ENCODE results near the gene CAP1. TPM values are rescaled to one million over a fixed set of nuclear protein-coding genes. Genes with fewer than 3 reads are reported as not detected.
"Not testable (repeated sequence)": the region's sequence is repeated elsewhere in the genome, so short reads cannot be mapped to it uniquely, and the experiment has no call there.

The CAP1 gene
- total and polyA plus RNA-seq, 2 donors (not counting 3 experiments of a cell fraction or from before 2014, with no cell fraction given), result 191 to 427 TPM

- Histone ChIP-seq H4K20me1 (replicated peaks; ENCODE audit: control insufficient read depth, extremely low read depth, insufficient read depth, low read length) (no peaks in the 10 kb centered on the region), H3K4me1 (ENCODE audit: control insufficient read depth, extremely low read depth, insufficient read depth, low read length) (no peaks in the 10 kb centered on the region), H3K9me3 (replicated peaks; ENCODE audit: control insufficient read depth, insufficient read depth, low read length) (no peaks in the 10 kb centered on the region), H3K36me3 (ENCODE audit: control insufficient read depth in 2 of 2, extremely low read depth in 1 of 2, insufficient read depth in 2 of 2, low read length in 2 of 2) (no peaks in the 10 kb centered on the region), H3K4me2 (ENCODE audit: insufficient read depth, low read length) (no peak overlapping the region), H3K9ac (replicated peaks; ENCODE audit: extremely low read depth, insufficient read depth, low read length) (no peak overlapping the region), H2AFZ (ENCODE audit: low read depth, low read length) (no peak overlapping the region), H3K4me3 (replicated peaks in 1 of 3; ENCODE audit: insufficient read depth in 1 of 3, low read depth in 1 of 3, low read length in 3 of 3) (no peak overlapping the region), H3K9me1 (replicated peaks; ENCODE audit: control insufficient read depth, extremely low read depth, insufficient read depth, low read length) (no peaks in the 10 kb centered on the region), H3K79me2 (ENCODE audit: control insufficient read depth, insufficient read depth, low read length) (no peaks in the 10 kb centered on the region), H3K27me3 (ENCODE audit: control insufficient read depth in 2 of 2, insufficient read depth in 2 of 2, low read length in 2 of 2) (no peaks in the 10 kb centered on the region), H3K27ac (ENCODE audit: insufficient read depth, low read depth, low read length) (no peak overlapping the region)
- no TSS peak for BruUV-seq (replicated peaks)
- intact Hi-C loops (cut with micrococcal nuclease) (no loop called here), dilution Hi-C loops (cut with MboI; ENCODE audit: extremely low pct_ligation_motif_present, low sequenced_read_pairs) (no loop called here)
- ChIA-PET CTCF (interaction anchor here (2.1 kb wide), 1 partner anchor 28 kb away, joined by 9 read pairs; no protein-coding TSS in a partner anchor), POLR2A (no interaction called here)
- TF ChIP-seq POLR2AphosphoS5 (IDR thresholded peaks at IDR 0.05; ENCODE audit: insufficient read depth, low read depth, low read length), result no peak
- TF ChIP-seq FOS (IDR thresholded peaks at IDR 0.05; ENCODE audit: borderline replicate concordance, insufficient read depth, low read length), result no peak
- TF ChIP-seq, protein P1, sequence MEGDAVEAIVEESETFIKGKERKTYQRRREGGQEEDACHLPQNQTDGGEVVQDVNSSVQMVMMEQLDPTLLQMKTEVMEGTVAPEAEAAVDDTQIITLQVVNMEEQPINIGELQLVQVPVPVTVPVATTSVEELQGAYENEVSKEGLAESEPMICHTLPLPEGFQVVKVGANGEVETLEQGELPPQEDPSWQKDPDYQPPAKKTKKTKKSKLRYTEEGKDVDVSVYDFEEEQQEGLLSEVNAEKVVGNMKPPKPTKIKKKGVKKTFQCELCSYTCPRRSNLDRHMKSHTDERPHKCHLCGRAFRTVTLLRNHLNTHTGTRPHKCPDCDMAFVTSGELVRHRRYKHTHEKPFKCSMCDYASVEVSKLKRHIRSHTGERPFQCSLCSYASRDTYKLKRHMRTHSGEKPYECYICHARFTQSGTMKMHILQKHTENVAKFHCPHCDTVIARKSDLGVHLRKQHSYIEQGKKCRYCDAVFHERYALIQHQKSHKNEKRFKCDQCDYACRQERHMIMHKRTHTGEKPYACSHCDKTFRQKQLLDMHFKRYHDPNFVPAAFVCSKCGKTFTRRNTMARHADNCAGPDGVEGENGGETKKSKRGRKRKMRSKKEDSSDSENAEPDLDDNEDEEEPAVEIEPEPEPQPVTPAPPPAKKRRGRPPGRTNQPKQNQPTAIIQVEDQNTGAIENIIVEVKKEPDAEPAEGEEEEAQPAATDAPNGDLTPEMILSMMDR (IDR thresholded peaks at IDR 0.05; ENCODE audit: extremely low read depth in 1 of 2, insufficient read depth in 1 of 2, low read depth in 1 of 2, low read length in 2 of 2), result no peak
- TF ChIP-seq JUN (IDR thresholded peaks at IDR 0.05; ENCODE audit: borderline replicate concordance, insufficient read depth, insufficient read length, low read depth), result no peak
- no peak for TF ChIP-seq POLR2A (IDR thresholded peaks at IDR 0.05; ENCODE audit: low read depth, low read length)
- TF ChIP-seq MYC (IDR thresholded peaks at IDR 0.05; ENCODE audit: low read depth, low read length), result no peak
- TF ChIP-seq EZH2 (IDR thresholded peaks at IDR 0.05; ENCODE audit: borderline replicate concordance, low read depth, low read length, severe bottlenecking), result no peak
- TF ChIP-seq GATA2 (IDR thresholded peaks at IDR 0.05; ENCODE audit: insufficient read depth, insufficient read length, low read depth, low read length), result no peak
- TF ChIP-seq MAX (IDR thresholded peaks at IDR 0.05; ENCODE audit: insufficient read depth, insufficient read length), result no peak
- DNase-seq (ENCODE audit: low read depth, low spot score) (no peak), FAIRE-seq (no peak)
Measured at GRCh38 chr1:40004857-40005256, 35.7 kb upstream of the CAP1 start.

- H3K9ac ChIP-seq (replicated peaks; ENCODE audit: extremely low read depth, insufficient read depth, low read length); BruUV-seq (replicated peaks); H3K4me2 ChIP-seq (ENCODE audit: insufficient read depth, low read length); H3K9me1 ChIP-seq (replicated peaks; ENCODE audit: control insufficient read depth, extremely low read depth, insufficient read depth, low read length); intact Hi-C loops (cut with micrococcal nuclease); H4K20me1 ChIP-seq (replicated peaks; ENCODE audit: control insufficient read depth, extremely low read depth, insufficient read depth, low read length); H3K27ac ChIP-seq (ENCODE audit: insufficient read depth, low read depth, low read length); CTCF ChIA-PET; DNase-seq (ENCODE audit: low read depth, low spot score); H3K36me3 ChIP-seq (ENCODE audit: control insufficient read depth in 2 of 2, extremely low read depth in 1 of 2, insufficient read depth in 2 of 2, low read length in 2 of 2); dilution Hi-C loops (cut with MboI; ENCODE audit: extremely low pct_ligation_motif_present, low sequenced_read_pairs); H3K79me2 ChIP-seq (ENCODE audit: control insufficient read depth, insufficient read depth, low read length); H3K4me1 ChIP-seq (ENCODE audit: control insufficient read depth, extremely low read depth, insufficient read depth, low read length); H2AFZ ChIP-seq (ENCODE audit: low read depth, low read length); POLR2A ChIA-PET; FAIRE-seq; H3K4me3 ChIP-seq (replicated peaks in 1 of 3; ENCODE audit: insufficient read depth in 1 of 3, low read depth in 1 of 3, low read length in 3 of 3); H3K9me3 ChIP-seq (replicated peaks; ENCODE audit: control insufficient read depth, insufficient read depth, low read length); H3K27me3 ChIP-seq (ENCODE audit: control insufficient read depth in 2 of 2, insufficient read depth in 2 of 2, low read length in 2 of 2): not testable (repeated sequence)
Measured at GRCh38 chr1:40007481-40008034, 33.0 kb upstream of the CAP1 start.
